GM19397 (cell line): ENCODE measurements around the gene ZFHX3.
A peak's percentile ranks its signal among the peaks of the same experiment; 100 is the strongest.

Experiments used
- ATAC-seq: cut with Tn5 transposase; IDR thresholded peaks from one replicate; pipeline ENCODE4 v1.9.1; 2021; ENCODE audit warnings: mild to moderate bottlenecking, moderate library complexity; ENCODE audit not compliant: unreplicated experiment

Gene ZFHX3

DNA sequence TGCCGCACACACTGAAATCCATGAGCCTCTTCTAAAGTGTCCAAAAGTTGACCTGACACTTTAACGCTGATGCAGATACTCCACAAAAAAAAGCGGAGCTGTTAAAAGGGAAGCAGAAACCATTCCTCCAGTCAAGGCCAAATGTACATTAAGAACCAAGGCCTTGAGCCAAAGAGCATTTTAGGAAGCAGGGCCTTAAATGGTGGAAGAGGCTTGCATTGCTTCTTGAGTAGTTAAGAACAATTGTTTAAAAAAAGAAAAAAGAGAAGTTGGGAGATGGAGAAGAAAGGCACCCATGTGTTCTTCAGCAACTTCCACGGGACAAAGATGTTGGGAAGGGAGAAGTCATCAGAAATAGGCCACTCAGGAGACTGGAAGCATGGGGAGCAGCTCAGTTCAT lies 6.3 kb downstream of the ZFHX3 start:
- ATAC-seq: no peak

DNA sequence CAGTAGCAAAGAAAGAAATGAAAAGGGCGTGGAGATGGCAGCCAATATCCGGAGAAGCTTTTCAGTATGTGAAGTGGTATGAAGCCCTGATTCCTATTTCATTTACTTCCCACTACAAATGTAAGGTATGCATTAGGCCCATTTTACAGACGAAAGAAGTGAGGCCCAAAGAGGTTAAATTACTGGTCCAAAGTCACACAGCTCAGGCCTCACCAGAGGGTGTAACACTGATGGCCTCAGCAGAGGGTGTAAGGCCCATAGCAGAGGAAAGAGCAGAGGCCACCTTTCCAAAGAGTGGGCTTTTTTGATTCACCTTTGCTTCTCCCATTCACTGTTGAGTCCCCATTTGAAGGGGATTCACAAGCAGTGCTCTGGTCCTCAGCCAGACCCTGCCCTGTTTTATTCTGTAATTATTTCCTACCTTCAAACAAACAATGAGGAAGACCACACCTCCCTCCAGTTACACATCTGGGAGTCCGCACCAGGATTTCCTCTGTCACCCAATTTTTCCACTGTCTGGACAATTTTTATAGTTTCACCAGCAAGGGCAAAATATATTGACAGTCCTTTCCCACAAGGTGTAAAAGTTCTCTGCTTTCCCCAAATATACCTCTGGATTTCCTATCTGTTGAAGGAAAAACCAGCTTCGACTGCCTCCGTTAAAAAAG lies 7.1 kb downstream of the ZFHX3 start:
- ATAC-seq: no peak

DNA sequence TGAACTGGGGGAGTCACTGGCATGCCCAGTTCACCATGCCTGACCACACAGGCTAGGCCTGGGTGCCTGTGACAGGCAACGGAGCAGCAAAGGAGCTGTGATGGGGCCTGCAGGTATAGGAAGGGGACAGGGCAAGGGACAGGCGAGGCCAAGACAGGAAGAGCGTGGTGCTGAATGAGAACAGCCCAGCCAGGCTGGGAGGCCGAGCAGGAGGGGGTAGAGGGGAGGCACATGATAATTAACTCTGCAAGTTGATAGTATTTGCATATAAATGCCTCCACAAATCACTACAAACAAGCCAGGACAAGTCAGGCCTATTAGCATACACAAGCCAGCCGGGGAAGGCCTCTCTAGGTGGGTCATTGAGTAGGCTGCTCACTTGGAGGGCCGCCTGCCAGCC lies 7.8 kb downstream of the ZFHX3 start:
- ATAC-seq: no peak

DNA sequence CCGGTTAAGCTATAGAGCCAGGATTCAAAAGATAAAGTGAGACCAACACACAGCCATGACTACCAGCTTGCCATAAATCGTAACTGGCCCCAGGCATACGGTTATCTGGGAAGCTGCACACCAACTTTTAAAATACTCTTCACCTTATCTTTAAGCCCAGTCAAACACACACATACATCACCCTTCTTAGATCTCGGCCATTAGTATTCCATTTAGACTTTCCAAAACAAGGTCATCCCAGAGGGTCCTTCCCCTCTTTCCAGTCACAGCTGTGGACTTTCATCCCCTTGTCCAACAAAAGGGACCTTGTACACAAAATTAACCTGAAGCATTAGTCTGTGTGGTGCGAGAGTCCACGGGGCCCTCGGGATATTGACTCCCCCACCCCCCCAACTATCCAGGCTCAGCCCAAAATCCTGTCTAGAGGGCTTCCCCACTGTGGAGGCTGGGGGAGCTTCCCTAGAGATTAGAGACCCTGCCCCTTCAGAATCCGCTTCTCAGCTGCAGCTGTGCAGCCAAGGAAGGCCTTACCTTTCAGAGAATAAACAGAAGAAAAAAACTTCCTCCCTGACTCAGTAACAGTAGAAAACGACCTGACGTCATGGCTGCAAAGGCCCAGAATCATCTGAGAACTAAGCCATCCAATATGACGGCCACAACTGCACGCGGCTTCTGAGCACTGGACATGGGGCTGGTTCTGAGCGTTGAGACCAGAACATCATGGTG lies 9.9 kb downstream of the ZFHX3 start:
- no peak for ATAC-seq

DNA sequence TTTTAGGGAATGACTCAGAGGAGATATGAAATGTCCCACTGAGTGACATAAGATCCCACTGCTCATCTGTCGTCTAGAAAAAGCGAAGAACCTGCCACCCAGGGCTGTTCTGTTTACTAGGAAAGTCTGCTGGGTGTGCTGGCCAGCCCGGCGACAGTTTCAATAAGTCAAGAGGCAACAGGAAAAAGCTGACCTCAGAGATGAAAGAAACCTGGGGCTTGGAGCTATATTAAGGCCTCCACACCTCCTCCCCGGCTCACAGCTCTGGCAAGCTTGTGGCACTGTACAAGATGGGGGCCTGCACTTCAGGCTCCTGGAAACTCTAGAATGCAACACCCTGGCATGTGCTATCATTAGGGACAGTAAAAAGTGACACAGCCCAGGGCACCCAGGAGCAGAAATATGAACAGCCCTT lies 10.6 kb downstream of the ZFHX3 start:
- no peak for ATAC-seq

DNA sequence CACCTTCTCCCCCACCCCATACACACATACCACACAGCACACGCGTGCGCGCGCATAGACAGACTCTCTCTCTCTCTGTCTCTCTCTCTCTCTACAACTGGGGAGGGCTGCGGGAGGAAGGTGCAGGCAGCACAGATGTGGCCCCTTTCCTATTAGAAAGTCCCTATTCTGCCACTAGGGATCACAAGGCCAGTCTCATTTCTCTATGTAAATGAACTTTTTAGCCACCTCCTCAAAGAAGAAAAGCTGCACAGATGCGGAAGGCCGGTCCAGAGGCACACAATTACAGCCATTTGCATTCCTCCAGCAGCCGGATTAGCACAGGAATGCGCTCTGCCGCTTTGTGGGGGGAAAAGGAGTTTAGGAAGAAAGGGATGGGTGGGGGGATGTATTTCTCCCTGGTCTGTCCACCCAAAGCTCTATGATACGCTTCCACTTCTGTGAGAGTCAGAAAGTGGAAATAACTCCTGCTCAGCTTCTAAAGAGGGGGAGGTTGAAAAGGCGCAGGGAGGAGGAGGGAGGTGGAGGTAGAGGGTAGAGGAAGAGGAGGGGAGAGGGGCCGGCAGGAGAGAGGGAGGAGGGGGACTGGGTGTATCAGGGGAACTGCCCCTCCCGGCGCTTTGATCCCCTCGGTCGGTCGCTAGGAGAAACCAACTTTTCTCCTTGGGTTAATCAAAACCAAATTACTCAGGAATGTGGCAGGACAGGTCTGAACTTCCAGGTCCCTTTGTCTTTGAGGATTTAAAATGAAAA lies 11.7 kb downstream of the ZFHX3 start:
- peak; percentile 76 for ATAC-seq

DNA sequence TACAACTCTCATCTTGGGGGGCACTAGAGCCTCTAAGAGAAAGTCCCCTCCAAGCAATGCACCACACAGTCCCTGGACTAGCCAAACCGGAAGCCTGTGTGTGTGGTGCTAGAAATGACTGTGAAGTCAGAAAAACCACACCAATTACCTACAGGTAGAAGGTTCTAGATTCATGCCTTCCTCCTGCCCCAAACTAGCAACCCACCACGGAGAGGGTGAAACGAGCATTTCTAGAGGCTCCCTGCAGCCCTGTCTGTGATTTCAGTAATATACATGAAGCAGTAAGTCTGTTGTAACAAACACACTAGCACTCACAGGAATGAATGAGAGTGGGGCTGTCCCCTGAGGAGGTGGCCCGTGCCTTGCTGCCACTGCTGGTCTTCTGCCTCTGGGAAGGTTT lies 13.6 kb downstream of the ZFHX3 start:
- ATAC-seq: no peak

DNA sequence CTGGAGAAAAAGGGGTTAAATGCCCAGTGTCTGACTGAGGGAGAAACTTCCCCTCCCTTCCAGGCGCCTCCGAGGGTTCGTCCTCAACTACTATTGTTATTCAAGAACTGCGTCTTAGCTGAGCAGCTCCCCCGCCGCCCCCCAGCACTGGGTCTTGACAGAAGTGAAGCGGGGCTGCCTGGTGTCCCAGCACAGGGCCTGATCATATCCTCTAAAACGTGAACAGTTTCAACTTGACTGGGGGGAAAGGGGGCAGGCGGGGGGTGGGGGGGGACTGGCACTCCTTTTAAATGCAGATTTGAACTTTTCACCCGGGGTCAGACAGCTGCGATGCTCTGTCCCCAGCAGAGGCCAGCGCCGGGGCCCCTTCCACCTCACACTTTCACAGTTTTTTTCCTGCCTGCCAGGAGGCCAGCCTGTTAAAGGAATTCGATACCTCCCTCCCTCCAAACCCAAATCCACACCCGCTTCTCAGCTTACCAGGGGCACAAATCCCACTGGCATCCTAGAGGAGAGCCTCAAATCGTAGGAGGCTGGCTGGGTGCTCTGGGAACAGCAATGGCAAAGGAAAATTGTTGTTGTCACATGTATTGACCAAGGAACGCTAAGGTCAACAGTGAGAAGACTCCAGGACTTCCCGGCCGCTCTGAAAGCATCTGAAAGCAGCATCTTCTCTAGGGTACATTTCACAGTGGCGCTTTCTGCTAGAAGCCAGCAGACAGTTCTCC lies 14.5 kb downstream of the ZFHX3 start:
- no peak for ATAC-seq

DNA sequence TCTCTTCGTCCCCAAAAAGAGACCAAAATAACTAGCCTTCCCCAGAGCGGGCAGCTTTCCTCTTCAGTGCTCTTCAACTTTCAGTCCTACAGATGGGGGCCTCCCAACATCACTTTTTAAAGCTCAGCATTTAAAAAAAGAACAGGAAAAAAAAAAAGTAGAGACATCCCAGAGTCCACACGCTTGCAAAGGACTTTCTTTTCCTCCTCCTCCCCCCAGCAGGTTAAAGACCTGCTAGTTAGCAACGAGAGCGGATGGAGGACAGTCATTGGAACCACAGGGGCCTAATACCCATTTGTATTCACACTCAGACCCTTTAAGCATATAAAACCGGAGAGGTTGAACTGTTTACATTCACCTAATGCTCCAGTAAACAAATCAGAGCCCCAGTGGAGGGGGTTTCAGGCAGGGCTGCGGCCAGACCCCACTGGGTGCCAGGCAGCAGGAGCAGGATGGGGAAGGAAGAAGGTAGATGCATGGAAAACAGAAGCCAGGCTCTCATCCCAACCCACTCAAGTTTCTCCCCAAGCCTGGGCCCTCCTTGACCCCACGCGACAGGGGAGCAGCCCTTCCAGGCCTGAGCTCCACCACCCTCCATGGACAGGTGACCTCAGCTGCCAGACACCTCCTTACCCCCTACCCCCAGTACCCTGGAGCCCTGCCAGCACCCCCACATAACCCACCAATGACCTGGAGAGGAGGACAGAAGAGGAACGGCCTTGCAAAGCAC lies 15.2 kb downstream of the ZFHX3 start:
- ATAC-seq: no peak

DNA sequence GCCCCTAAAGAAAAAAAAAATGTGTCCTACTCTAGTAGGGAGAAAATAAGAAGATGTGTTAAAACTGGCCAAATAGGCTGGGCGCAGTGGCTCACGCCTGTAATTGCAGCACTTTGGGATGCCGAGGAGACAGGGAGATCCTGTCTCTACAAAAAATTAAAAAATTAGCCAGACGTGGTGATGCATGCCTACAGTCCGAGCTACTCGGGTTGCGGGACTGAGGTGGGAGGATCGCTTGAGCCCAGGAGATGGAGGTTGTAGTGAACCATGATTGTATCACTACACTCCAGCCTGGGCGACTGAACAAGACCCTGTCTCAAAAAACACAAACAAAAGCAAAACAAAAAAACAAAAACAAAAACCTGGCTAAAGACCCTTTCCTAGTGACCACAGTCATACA lies 15.9 kb downstream of the ZFHX3 start:
- no peak for ATAC-seq

DNA sequence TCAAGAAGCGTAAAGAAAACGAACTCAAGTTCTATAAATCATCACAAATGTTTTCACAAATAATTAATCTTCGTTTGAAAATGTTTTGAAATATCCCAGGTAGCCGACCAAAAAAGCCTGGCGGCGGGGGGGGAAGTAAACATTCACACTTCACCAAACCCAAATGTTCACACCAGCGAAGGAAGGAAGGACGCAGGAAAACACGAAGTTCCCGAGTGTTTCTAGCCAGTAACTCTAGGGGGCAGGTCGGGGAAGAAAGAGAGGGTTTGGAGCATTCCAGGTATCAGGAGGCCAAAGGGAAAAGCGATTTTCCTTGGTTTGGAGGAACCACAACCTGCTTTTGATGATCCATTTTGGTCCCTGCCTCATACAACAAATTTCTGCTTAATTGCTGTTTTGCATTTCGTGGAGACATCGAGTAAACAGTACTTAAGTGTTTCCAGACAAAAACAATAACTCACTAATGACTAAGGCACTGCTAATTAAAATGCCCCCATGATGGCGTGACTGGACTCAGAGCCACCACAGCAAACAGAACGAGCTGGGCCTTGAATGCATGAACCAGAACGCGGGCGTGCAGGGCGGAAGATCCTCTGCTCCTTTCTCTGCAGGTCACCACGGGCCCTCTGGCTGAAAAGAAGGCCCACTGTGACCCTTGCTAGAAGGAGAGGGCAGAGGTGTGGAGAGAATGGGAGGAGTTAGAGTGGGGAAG lies 16.6 kb downstream of the ZFHX3 start:
- ATAC-seq: no peak

DNA sequence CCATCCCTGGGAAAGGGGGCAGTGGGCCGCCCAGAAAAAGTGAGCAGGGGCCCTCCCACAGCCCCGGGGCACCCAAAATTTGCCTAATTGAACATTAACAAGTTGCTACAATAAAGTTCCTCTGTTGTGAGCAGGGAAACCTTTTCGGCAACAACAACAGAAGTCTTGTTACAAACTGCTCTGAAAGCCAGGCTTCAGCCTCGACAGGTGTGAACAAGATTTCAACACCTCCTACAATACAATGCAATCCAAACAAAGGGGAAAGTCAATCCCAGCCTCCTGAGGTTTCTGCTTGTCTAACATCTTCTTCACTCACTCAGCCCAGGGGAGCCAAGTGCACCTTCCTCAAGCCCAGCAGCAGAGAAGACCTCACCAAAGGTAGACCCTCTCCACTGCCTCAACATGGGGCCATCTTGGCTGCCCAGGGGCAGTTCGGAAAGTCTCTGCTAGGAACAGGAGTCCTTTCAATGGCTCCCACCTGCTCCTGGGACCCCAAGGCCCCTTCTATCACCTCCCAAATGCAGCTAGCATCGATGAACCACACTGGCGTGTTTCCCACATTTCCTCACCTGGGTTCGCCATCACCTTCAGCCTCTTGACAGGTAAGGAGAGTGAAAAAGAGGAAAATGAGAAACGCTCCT lies 19.1 kb downstream of the ZFHX3 start:
- no peak for ATAC-seq

DNA sequence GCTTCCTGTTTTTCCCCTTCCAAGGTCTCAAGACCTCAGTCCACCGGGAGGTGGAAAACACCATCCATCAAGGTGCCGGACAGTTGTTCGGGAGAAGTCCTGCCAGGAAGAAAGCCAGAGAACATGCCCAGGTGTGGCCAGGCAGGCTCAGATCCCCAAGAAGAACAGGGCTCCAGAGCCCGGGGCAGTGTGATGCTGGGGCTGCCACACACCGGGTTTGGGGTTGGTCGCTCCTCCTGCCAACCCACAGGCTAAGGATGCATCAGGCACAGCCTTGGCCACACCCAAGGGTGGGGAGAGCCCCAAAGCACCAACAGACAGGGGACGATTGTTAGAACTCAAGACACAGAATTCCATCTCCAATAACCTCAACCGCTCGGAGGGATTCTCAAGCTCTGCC lies 19.7 kb downstream of the ZFHX3 start:
- no peak for ATAC-seq

DNA sequence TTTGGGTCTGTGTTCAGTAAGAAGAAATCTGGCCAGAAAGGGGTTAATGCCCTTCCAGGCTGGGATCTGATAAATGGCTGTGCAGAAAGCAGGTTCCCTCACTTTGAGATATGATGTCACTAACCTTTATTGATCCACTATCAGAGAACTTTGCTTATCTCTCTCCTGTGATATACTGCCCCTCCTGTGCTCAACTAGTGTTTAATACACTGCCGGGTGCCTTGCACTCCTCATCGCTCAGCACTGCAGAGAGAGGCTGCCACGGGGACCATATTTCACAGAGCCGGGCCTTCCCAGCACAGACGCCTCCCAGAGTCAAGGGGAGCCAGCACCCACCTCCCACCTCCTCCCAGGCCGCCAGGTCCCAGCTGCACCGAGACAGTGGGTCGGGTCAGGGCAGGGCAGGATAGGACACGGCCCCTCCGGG lies 20.2 kb downstream of the ZFHX3 start:
- ATAC-seq: no peak

DNA sequence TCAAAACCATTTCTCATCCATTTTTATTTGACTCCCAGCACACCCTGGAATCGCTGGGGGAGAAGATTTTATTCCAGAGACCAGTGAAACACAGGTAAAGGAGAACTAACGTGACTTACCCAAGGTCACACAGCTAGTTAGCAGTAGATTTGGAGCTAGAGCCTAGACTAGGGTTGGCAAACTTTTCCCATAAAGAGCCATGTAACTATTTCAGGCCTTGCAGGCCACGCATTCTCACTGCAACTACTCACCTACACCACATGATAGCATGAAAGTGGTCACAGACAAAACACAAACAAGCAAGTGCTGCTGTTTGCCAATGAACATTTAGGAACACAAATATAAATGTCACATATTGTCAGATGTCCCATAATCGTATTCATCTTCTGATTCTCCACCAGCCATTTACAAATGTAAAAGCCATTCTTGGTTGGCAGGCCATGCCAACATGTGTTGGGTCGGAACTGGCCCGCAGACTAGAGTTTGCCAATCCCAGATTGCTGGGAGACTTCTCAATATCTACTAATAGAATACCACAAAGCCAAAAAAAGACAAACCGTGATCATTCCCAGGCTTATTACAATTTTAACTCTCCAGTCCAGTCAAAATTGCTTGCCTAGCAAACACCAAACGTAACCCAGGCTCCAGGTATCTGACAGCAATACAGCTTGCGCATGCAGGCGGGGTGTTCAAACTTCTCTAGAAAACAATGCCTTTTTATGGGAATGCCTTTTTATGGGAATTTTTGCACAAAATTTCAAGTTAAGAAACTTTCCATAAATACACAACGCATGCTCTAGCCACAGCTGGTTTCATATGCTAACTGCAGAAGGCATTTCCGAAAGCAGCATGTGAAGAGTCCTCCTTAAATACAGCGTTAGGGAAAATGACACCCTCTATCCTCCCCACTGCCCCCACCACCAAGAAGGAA lies 20.9 kb downstream of the ZFHX3 start:
- ATAC-seq: no peak

DNA sequence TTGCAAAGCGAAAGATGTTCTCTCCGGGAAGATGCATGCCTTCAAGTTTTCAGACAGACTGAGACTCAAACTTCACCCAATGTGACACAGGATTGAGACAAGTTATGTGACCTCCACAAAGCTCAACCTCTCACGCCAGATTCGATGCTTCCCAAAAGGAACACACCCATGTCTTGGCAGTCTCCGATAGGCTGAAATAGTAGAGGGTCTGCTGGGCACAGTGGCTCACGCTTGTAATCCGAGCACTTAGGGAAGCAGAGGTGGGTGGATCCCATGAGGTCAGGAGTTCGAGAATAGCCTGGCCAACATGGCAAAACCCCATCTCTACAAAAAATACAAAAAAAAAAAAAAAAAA lies 22.1 kb downstream of the ZFHX3 start:
- ATAC-seq: no peak

DNA sequence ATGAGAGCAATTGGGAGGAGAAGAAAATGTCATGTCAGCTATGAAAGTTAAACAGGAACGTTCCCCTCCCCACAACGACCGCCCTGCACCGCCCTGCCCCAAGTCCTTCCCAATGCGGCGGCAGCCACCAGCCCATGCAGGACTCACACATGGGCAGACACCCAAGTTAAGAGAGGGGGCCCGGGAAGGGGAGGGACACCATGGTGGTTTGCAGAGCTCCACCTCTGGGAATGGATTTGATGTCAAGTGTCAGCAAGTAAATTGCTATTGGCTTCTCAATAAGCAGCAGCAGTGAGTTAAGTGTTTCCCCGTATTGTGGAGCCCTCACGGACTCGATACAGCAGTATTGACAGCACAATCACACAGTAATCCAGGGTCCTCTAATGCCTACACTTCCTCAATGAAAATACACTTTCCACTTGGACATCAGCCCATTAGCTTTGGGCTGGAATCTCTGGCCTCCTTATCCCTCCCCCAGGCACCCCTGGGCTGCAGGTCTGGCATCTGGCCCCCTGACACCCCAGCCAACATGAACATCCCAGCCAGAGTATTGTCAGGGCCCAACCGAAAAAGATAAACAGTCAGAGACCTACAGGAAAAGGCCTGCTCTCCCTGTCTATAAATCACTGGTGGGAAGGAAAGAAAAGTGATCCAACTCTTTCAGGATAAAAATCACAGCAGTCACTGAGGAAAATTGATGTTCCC lies 22.6 kb downstream of the ZFHX3 start:
- ATAC-seq: no peak

DNA sequence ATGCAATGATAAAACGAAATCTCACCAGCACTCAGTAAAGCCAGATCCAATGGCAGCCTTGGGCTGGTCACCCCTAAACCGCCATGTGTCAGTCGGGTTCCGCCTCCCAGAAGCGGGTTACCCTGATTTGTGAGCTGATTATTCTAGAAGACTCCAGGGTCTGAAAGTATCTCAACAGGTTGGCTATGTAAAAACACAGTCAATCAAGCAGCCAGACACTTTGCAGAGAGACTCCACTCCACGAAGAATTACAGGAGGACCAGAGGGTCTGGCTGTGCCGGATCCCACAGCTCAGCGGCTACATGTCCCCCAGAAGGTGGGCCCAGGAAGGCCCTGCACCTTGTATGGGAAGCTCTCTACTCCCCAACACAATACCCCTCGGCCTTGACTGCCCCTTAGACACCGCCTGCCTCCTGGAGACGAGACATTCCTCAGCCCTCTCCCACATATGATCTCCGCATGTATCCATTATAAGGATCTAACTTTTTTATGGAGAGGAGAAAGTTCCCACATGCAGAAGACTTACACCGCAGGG lies 23.3 kb downstream of the ZFHX3 start:
- no peak for ATAC-seq
